NCI-H1694 treated with DMSO at 0.1 percent for 48 hours (cell line): ENCODE measurements around the gene SEC11A.
"Not testable (repeated sequence)": the region's sequence is repeated elsewhere in the genome, so short reads cannot be mapped to it uniquely, and the experiment has no call there.

Experiments used
- DNase-seq: peaks from one replicate; lab custom pipeline; 2025; lab: John Stamatoyannopoulos, UW

SEC11A gene

DNA sequence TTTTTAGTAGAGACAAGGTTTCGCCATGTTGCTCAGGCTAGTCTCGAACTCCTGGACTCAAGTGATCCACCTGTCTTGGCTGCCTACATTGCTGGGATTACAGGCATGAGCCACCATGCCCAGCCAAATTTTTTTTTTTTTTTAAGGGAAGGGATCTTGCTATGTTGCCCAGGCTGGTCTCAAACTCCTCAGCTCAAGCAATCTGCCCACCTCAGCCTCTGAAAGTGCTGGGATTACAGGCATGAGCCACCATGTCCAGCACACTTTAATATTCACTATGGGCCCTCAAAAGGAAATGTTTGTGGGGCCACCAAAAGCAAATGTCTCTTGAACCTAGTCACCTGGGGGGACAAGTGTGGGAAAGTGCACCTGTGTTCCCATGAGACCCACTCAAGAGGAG lies 73.3 kb downstream of the SEC11A start:
- not testable (repeated sequence) for DNase-seq

DNA sequence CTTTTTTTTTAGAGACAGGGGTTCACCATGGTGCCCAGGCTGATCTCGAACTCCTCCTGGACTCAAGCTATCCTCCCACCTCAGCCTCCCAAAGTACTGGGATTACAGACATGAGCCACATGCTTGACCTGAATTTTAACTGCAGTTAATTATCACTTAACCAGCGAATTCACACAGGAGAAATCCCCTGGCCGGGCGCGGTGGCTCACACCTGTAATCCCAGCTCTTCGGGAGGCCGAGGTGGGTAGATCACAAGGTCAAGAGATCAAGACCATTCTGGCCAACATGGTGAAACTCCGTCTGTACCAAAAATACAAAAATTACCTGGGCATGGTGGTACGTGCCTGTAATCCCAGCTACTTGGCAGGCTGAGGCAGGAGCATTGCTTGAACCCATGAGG lies 74.1 kb downstream of the SEC11A start:
- not testable (repeated sequence) for DNase-seq

DNA sequence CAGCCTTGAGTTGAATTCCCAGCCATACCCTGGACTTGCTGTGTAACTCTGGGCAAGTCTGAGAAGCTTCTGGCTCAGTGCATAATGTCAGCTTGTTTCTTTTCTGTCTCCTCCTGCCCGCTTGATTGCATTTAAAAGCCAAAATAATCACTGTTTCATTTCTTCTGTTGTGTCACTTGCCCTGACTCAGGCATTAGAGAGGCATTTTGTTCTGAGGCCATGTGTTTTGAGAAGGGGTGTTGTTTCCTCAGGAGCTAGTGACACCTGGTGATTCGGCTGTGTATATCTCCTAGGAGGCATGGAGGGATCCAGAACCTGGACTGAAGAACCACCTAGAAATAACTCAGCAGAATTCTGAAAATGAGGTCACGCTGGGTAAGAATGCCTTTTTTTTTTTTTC lies 77.8 kb downstream of the SEC11A start:
- DNase-seq = no peak

DNA sequence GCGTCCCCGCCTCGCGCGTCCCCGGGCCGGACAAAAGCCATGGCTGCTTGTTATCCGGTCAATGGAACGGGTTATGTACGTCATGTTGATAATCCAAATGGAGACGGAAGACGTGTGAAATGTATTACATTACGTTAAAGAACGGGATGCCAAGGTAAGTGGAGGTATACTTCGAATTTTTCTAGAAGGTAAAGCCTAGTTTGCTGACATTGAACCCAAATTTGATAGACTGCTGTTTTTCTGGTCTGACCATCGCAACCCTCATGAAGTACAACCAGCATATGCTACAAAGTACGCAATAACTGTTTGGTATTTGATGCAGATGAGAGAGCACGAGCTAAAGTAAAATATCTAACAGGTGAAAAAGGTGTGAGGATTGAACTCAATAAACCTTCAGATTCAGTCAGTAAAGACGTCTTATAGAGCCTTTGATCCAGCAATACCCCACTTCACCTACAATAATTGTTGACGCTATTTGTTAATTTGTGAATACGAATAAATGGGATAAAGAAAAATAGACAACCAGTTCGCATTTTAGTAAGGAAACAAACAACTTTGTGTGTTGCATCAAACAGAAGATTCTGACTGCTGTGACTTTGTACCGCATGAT lies 81.6 kb downstream of the SEC11A start:
- no peak for DNase-seq

DNA sequence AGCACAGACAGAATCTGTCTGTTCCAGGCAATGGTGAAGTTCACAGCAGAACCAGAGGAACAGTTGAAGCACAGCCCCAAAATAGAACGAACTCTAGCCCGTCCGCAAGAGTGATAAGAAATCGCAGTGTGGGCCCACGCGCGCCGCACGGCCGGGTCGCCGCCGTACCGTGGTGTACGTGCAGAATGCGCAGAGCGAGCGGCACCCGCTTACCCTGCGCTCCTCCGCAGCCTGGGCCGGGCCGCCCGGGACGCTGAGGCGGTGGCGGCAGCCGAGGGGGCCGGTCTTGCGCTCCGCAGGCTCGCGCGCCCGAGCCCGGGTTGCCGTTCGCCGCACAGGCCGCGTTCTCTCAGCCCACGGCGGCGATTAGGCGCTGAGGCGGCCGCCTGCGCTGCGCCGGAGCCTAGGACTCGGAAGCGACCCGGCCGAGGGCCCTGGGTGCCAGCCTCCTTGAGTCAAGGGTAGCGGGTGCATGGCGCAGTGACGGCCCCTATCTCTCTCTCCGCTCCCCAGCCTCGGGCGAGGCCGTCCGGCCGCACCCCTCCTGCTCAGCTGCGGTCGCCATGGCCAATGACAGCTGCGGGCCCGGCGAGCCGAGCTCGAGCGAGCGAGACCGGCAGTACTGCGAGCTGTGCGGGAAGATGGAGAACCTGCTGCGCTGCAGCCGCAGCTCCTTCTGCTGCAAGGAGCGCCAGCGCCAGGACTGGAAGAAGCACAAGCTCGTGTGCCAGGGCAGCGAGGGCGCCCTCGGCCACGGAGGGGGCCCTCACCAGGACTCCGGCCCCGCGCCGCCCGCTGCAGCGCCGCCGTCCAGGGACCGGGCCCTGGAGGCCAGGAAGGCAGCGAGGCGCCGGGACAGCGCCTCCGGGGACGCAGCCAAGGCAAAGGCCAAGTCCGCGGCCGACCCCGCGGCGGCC lies 82.4 kb downstream of the SEC11A start:
- DNase-seq = no peak

DNA sequence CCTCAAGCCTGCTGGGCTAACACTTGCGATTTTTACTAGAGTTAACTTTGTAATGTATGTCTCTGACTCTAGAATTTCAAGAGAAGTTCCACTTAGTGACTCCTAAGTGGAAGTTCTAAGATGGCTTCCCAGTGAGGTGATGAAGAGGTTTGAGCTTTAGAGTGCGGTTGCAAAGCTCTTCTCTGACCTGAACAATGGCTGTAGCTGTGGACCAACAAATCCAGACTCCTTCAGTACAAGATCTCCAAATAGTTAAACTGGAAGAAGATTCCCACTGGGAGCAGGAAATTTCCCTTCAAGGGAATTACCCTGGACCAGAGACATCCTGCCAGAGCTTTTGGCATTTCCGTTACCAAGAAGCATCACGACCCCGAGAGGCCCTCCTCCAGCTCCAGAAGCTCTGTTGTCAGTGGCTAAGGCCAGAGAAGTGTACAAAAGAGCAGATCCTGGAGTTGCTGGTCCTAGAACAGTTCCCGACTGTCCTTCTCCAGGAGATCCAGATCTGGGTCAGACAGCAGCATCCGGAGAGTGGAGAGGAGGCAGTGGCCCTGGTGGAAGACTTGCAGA lies 84.2 kb downstream of the SEC11A start:
- no peak for DNase-seq

DNA sequence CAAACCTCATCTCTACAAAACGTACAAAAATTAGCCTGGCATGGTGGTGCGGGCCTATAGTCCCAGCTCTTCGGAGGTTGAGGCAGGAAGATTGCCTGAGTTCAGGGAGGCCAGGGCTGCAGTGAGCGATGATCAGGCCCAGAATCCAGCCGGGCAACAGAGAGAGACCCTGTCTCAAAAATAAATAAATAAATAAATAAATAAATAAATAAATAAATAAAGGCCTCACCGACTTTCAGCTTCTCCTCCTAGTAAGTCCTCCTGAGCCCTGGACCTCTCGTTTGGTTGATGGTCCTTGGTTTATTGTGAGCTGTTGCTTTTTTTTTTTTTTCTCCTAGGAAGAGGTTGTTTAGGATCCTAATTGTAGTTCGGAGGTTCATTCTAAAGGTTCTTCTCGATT lies 86.9 kb downstream of the SEC11A start:
- DNase-seq = no peak

DNA sequence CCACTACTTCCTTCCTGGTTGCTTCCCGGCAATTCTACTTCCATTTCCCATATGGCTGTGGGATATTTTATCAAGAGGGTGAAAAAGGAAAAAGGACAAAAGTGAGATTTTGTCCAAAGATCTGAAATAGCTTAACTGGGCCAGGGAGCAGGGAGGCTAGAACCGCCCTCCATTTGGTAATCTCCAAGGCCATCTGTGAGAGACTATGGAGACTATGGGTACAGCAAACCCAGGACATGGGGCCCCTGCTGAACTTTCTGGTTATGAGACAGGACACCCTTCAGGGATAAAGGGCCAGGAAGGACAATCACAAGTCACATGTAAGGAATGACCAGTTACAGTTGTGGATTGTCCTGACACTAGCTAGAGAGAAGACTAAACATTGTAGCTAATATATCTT lies 90.8 kb downstream of the SEC11A start:
- no peak for DNase-seq

DNA sequence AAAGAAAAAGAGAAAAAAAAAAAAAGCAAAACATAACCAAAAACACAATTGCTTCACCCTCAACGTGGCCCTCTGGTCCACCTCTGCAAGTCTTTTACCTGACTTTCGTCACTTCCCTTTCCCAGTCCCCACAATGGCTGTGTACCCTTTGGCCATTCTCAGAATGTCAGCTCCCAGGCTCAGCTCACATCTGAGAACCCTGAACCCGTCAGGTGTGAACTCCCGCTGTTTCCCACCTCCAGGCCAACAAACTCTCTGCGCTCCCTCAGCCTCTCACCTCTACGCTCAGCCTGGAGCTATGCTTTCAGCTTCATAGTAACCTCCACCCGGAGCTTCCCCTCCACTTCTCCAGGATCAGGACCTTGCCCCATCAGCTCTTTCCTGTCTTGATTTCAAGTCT lies 91.6 kb downstream of the SEC11A start:
- no peak for DNase-seq

DNA sequence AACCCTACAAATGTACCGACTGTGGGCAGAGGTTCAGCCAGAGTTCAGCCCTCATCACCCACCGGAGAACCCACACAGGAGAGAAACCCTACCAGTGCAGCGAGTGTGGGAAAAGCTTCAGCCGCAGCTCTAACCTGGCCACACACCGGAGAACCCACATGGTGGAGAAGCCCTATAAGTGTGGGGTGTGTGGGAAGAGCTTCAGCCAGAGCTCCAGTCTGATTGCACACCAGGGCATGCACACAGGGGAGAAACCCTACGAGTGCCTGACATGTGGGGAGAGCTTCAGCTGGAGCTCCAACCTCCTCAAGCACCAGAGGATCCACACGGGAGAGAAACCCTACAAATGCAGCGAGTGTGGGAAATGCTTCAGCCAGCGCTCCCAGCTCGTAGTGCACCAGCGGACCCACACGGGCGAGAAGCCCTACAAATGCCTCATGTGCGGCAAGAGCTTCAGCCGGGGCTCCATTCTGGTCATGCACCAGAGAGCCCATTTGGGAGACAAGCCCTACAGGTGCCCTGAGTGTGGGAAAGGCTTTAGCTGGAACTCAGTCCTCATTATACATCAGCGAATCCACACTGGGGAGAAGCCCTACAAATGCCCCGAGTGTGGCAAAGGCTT lies 94.5 kb downstream of the SEC11A start:
- DNase-seq = no peak

DNA sequence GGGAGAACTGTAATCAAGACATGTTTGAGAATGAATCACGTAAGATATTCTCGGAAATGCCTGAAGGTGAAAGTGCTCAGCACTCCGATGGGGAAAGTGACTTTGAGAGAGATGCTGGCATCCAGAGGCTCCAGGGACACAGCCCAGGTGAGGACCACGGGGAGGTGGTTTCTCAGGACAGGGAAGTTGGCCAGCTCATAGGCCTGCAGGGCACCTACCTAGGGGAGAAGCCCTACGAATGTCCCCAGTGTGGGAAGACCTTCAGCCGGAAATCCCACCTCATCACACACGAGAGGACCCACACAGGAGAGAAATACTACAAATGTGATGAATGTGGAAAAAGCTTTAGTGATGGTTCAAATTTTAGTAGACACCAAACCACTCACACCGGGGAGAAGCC lies 95.3 kb downstream of the SEC11A start:
- no peak for DNase-seq
